CD4-positive, alpha-beta T cell treated with Interleukin-12 subunit alpha and Interleukin-12 subunit beta, for 1 hour (primary cell): Measurements from ENCODE around the gene NGF.
"Not testable (repeated sequence)": the region's sequence is repeated elsewhere in the genome, so short reads cannot be mapped to it uniquely, and the experiment has no call there.

Experiments used
- DNase-seq: peaks from one replicate; pipeline ENCODE4 v3.0.0-alpha.2; 2020

The NGF gene

DNA sequence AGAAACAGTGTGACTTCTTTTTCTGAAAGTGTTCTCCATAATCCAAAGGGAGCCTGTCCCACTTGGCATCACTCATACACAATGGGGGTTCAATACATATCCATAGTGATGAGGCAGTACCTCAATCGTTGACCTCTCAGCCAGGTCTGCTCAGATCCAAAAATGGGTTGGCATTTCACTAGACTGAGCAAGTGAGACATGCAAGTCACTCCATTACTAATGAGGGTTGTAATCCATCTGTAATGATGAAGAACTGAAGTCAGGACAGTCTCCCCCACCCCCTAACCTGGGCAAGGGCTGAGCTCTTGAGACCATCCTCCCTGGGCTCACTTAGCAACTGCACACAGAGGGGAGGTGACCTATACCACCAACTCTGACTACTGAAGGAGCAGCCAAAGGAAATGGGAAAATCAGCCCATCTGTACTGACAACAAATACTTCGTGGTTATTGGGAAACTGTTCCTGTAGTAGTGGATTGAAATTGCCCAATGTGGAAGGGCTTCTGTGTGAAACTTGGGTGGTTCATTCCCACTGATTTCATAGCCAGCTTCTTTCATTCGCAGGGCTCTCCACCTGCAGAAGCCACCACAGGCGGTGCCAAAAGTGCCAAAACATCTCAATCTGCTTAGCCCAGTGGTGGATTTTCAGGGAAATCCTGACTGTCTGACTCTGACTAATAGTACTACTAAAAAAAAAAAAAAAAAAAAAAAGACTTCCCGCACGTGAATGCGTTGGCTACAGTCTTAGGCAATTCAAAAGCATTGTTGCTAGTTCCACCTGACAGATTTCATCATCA is 5.0 kb downstream of the NGF start:
- DNase-seq = no peak

- DNase-seq = no peak
Measured at GRCh38 chr1:115331558-115332331, 6.3 kb downstream of the NGF start.

DNA sequence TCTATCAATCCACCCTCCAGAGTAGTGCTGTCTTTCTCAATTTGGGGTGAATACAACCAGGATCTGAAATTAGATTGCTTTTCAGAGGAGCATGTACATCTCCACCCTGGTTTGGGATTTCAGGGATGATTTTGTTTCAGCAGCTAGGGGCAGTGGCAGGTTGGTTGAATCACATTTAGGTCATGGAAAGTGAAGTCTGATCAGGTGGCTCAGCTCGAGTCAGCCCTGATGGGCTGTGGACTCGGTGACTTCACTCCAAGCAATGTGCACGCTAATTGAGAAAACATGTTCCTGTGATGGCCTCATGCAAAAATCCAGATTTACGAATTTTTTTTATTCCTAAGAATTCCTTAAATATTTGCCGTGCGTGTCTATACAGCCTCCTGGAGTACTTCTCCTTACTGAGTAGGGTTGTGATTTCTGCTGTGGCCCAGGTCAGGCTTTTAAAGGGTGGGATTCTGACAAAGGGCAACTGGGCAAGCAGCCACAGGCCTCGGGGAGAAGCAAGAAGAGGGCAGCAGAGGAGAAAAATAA is 7.5 kb downstream of the NGF start:
- DNase-seq = no peak

DNA sequence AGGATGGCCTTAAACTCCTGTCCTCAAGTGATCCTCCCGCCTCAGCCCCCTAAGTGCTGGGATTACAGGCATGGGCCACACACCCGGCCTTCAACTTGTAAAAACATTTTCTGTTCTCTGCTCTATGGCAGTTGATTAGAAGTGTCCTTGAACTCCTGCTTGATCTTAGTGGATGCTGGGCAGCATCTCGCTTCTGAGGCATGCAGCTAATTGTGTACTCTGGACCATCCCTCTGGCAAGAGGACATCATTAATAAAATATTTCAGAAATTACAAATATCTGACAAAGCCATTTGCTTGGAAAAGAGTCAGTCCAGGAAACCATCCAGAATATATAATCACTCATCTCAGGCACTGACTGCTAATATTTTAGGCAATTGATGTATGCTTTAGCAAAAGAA is 8.1 kb downstream of the NGF start:
- DNase-seq = no peak

GRCh38 chr1:115327270-115327669 is 10.8 kb downstream of the NGF start:
- no peak for DNase-seq

- no peak for DNase-seq
Measured at GRCh38 chr1:115326419-115326818, 11.6 kb downstream of the NGF start.

- no peak for DNase-seq
Measured at GRCh38 chr1:115325874-115326273, 12.2 kb downstream of the NGF start.

GRCh38 chr1:115324649-115325420 is 13.2 kb downstream of the NGF start:
- no peak for DNase-seq

DNA sequence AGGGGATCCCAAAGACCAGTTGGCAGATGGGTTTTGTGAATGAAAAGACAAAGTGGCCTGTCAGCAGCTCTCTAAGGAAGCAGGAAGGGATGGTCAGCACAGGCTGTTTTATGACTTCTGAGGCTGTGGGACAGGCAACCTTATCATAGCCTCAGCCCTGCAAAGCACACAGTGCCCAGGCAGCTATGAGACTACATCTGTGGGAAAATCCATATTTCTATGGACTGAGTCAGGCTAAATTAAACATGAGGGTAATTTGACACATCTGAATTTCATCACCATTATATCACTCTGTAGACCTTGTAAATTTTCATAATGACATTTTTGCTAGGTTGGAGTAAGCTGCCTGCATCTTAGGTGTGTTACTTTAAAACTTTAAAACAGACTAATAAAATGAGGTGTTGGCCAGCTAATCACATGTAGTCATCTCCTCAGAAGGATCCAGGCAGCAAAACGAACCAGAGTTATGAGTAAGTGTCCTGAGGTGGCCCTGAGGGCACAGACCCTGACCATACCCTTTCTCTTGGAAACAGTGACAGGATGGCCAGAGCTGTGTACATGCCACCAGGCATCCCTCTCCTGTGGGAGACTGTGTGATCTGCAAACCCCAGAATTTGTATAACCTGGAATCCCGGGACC is 14.6 kb downstream of the NGF start:
- no peak for DNase-seq

DNA sequence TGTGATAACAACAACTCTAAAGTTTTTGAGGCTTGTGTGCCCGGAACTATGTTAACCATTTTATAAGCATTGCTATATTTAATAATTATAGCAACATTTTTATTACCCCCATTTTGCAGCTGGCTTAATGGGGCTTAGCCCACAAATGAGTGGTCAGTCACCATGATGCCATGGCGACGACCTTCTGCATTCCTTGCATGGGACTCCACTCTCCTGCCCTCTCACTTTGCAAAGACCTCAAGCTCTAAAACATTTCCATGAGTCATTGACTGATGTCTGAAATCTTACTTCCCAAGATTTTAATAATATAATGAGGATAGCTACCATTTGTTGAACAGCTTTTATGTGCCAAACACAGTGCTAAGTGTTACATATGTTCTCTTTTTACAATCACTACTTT is 15.4 kb downstream of the NGF start:
- DNase-seq = no peak

DNA sequence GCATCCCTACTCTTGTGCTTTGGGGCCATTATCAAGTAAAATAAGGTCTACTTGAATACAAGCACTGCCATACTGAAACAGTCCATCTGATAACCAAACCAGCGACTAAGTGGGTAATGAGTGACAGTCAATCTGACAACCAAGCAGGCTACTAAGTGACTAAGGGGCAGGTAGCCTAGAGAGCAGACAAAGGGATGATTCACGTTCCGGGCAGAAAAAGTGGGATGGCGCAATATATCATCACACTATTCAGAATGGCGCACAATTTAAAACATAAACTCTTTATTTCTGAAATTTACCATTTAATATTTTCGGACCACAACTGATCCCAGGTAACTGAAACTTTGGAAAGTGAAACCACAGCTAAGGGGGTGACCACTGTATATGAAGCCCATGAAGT is 17.7 kb downstream of the NGF start:
- DNase-seq = no peak

DNA sequence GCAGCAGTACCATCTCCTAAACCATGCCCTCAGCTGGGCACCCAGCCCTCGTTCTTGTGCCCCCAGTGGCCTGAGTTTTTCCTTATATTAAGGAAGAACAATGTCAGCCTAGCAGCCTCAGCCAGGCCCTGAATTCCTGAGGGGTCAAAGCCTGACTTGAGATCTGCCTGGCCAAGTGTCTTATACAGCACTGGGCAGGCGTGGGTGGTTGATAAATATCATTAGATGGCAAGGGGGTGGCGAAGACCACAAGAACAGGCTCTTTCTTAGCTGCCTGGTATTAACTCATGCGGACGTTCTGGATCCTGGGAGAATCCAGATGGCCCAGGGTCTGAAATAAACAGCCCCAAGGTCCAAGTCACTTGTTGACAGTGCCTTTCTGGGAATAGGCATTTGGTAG is 18.3 kb downstream of the NGF start:
- DNase-seq = no peak

DNA sequence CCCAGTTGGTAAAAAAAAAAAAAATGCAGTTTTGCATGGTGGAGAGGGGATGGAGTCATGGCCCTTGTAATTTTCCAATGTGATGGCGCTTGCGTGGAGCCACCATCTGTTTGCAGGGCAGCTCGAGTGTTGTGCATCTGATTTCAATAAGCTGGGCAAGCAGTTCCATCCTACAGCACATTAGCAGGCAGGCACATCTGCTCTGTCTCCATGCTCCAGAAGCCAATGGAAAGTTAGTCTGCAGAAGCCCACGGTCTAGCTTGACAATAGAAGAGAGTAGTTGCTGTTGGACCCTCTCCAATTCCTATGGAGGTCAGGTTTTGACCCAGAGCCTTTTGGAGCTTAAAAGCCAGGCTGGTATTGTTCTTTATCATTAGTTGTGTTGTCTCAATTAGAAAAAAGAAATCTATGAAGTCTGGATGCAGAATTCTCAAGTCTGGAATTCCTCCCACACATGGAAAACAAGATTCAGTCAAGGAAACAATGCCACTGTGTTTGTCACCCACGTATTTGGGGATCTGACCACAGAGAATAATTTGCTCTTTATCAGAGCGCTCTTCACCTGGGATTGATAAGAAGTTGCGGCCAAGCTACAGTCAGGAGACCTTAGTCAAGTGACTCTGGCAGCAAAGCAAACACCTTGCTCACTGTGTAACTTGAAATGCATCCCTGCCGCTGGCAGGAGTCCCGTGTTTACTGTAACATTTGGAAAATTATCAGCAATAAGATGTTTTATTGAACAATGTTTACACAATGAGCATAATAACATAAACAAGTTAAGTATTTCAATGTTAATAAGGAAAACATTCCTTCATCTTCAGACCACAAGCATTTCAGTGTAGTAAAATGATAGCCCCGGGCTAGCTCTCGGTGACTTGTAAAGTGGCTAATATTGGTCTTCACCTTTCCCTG is 20.7 kb downstream of the NGF start:
- DNase-seq = no peak

DNA sequence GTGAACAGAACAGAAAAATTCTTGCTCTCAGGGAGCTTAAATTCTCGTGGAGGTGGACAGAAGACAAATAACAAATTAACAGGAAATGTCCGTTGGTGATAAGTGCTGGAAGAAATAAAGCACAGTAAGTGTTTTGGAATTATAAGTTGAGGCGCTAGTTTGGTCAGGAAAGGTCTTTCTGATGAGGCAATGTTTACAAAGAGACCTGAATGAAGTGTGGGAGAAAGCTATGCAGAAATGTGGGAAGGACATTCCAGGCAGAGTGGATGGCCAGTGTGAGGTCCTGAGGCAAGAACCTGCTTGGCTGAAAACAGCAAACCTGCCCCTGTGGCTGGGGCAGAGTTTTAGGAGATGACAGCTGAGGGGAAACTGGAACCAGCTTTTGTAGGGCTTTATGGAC is 23.3 kb downstream of the NGF start:
- DNase-seq = no peak

DNA sequence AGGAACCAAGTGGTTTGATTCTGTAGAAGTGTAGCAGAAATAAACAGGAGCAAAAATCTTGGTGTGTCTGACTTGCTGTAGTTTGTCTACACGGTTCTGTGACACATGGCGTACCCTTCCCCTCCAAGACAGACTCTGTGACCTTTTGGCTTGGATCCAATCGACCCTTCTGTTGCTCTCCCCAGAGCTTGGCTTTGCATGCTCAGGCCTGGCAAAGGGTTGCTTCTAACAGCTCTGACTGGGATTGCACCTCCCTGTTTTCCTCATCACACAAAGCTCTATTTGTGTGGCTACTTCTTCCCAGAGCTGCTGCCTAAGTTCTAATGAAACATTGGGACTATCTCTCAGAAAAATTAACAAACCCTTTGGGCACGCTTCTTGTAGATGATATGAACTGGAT is 24.0 kb downstream of the NGF start:
- DNase-seq = no peak

DNA sequence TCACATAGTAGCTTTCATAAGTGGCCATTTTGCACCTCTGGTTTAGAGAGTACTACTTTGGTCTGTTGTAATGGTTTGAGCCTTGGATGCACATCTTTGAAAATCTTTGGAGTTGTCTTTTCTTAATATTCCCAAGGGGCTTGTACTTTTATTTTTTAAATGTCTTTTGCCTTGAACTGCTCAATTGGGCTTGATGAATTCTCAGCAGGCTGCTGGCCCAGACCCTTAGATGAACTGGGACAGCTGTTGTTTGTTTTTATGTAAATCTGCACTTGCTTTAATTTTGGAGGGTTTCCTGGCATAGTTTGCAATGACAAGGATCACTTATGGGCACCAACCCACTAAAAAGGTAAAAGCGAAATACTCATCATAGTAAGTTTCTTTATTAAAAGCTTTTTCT is 24.9 kb downstream of the NGF start:
- DNase-seq = no peak

DNA sequence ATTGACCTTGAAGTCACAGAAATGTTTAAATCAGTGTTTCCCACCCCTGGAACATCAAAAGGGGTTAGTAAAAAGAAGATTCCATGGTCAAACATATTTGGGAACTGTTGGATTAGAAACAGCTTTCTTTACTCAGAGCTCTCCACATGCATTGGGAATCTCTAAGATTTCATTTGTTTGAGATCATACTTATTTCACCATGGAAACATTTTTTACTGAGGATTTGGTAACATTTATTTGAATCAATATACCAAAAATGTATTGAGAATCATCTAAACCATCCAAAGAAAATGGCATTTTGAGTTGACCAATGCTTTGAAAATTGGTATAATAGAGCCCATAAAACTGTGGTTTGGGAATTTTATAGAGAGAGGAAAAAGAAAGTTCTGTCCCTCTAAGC is 25.3 kb downstream of the NGF start:
- DNase-seq = no peak

GRCh38 chr1:115311474-115311989 is 26.5 kb downstream of the NGF start:
- no peak for DNase-seq

DNA sequence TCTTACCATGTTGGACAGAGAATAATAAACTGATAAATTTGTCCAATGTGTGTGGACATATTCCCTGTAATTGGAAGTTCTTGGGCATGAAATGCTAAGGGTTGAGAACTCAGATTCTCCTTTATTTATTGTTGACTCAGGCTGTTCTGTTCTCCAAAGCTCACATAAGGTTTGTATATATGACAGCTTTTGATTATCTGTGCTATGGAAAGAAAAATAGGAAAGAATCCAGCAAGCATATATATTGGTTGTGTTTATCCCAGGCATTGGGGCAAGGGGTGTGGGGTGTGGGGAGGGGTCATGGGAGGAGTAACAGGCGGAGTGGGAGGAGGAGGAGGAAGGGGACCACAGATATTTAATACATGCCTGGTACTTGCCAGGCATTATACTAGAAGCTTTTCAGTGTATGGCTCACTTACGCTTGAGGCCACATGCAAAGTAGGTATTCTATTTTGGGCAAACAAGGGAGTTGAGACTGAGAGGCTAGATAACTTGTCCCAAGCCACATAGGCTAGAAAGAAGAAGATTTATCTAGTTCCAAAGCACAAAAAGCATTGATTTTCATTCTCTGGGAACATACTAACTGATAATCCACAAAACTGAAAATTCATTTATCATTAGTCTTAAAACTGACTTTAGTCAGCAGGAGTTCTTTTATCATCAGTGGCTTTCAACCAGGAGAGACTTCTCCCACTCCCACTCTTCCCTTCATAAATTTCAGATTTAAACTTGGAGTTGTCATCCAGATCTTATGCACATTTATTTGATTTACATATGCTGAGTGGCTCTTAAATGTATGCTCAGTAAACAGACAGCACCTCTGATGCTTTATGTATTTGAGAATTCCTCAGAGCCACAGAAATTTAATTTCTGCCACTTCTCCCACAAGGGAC is 27.2 kb downstream of the NGF start:
- DNase-seq = no peak

GRCh38 chr1:115309504-115309903 is 28.5 kb downstream of the NGF start:
- not testable (repeated sequence) for DNase-seq

DNA sequence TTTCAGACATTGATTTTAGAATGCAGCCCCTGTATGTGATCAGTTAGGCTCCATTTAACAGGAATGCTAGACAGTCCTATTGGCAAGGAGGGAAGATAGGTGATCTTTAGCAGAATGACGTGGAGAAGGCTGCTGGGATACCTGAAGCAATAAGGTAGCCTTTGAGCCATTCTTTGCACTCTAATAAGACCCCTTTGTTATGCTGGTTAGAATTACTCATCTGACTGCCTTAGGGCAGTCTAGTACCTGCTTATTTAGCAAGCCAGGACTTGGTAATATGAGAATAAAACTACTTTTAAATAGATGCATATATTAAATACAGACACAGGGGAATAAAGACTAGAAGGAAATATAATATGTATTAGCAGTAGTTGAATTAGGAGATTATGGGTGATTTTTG is 29.1 kb downstream of the NGF start:
- DNase-seq = no peak
